Mucosa of descending colon (tissue), 3 donors: ENCODE measurements around the gene KIFBP. TPM values are rescaled to one million over a fixed set of nuclear protein-coding genes. Genes with fewer than 3 reads are reported as not detected.
A peak's percentile ranks its signal among the peaks of the same experiment; 100 is the strongest.

ENCODE experiments used
- ATAC-seq: fragments of 200-7000 bp; cut with Tn5 transposase; one replicate; pipeline ENCODE4 v1.9.1; 2020; ENCODE audit warnings: mild to moderate bottlenecking, moderate library complexity
- DNase-seq, 3 donors: peaks; one replicate each; pipeline ENCODE4 v3.0.0-alpha.2; 2020
- H3K36me3 ChIP-seq: fragments of 200-600 bp; one replicate; pipeline ENCODE4 v1.8.0; 2021; ENCODE audit warnings: low read depth, mild to moderate bottlenecking
- H3K4me1 ChIP-seq: fragments of 200-600 bp; one replicate; pipeline ENCODE4 v1.8.0; 2021; ENCODE audit warnings: low read depth, mild to moderate bottlenecking
- H3K4me3 ChIP-seq: fragments of 200-600 bp; one replicate; pipeline ENCODE4 v1.8.0; 2021; ENCODE audit warnings: mild to moderate bottlenecking
- H3K9me3 ChIP-seq: fragments of 200-600 bp; one replicate; pipeline ENCODE4 v1.8.0; 2021; ENCODE audit warnings: mild to moderate bottlenecking
- CTCF ChIP-seq: fragments of 200-600 bp; IDR thresholded peaks from one replicate; pipeline ENCODE4 v1.8.0; 2022; ENCODE audit warnings: antibody characterized with exemption, mild to moderate bottlenecking
- intact Hi-C, 2 donors: fragments of 100-400 bp; cut with DNase I in 1 of 2; cut with micrococcal nuclease in 1 of 2; formaldehyde crosslinking; loops; one replicate each; pipeline versions ENCODE4 v1.11.0 to v1.11.1; 2022; cut with DNase I, micrococcal nuclease
- total RNA-seq, 3 donors: library from RNA; stranded (reverse); fragmentation: NEBNext Ultra II Directional in 2 of 3; extraction: Animal tissue kit (Norgen Biotek cat#: 25700) in 2 of 3; gene quantifications; one replicate each; pipeline versions ENCODE4 v1.2.1 to v1.2.4, GENCODE V29; 2021 to 2023
- donor health status: DM: no; HTN: no; CAD: no; lungs with moderate emphysema.
- donor health status: DM: no; HTN: no; CAD: no.
- donor health status: DM: no; HTN: yes; CAD: no.

The KIFBP gene
- total RNA-seq, 3 donors from 2014 or later: 15.7 to 24.0 (median 19.5) TPM

GRCh38 chr10:69061305-69062161 is 72.9 kb downstream of the KIFBP start:
- Histone ChIP-seq H3K9me3 (no peaks in the 10 kb centered on the region), H3K4me1 (no peaks in the 10 kb centered on the region), H3K4me3 (no peak overlapping the region), H3K36me3 (no peaks in the 10 kb centered on the region)
- ATAC-seq: peak; percentile 85
- peak; percentile 55 to 73 (median 60) for DNase-seq
- no peak for TF ChIP-seq CTCF
- intact Hi-C loops: no loop called here

GRCh38 chr10:69062901-69063300 is 74.3 kb downstream of the KIFBP start:
- TF ChIP-seq CTCF: no peak
- no peak overlapping the region for H3K4me3 ChIP-seq
- H3K36me3 ChIP-seq: no peaks in the 10 kb centered on the region
- no peak for DNase-seq
- H3K4me1 ChIP-seq: no peaks in the 10 kb centered on the region
- ATAC-seq: no peak
- intact Hi-C loops: no loop called here
- no peaks in the 10 kb centered on the region for H3K9me3 ChIP-seq

GRCh38 chr10:69064762-69065328 is 76.2 kb downstream of the KIFBP start:
- DNase-seq: no peak
- ATAC-seq: no peak
- intact Hi-C loops: no loop called here

GRCh38 chr10:69065406-69066361 is 77.1 kb downstream of the KIFBP start:
- intact Hi-C loops: no loop called here
- peak; percentile 20 for ATAC-seq
- Histone ChIP-seq H3K4me1 (no peaks in the 10 kb centered on the region), H3K9me3 (no peaks in the 10 kb centered on the region), H3K36me3 (no peaks in the 10 kb centered on the region), H3K4me3 (no peak overlapping the region)
- no peak for TF ChIP-seq CTCF
- no peak for DNase-seq

More at GRCh38 chr10:69064762-69065328, 76.2 kb downstream of the KIFBP start:
- no peaks in the 10 kb centered on the region for H3K4me1 ChIP-seq
- H3K9me3 ChIP-seq: no peaks in the 10 kb centered on the region
- H3K36me3 ChIP-seq: no peaks in the 10 kb centered on the region
- no peak for TF ChIP-seq CTCF
- no peak overlapping the region for H3K4me3 ChIP-seq

Other genes with a start within 250 kb of the KIFBP start
- 1 to 10 TPM; 1.6 to 6.9 (median 2.9) TPM for gene STOX1, start 161.3 kb upstream of the KIFBP start, total RNA-seq
- gene DDX50, start 87.5 kb upstream of the KIFBP start, total RNA-seq: 10 to 100 TPM; 15.2 to 40.6 (median 24.6) TPM
- 10 to 100 TPM; 24.5 to 35.6 (median 31.8) TPM for gene DDX21, start 32.6 kb upstream of the KIFBP start, total RNA-seq
- gene SRGN, start 99.3 kb downstream of the KIFBP start, total RNA-seq: 10 to 100 TPM; 15.6 to 54.6 (median 43.9) TPM
- gene VPS26A, start 135.4 kb downstream of the KIFBP start, total RNA-seq: 10 to 100 TPM; 51.7 to 64.0 (median 61.7) TPM
- gene SUPV3L1, start 191.4 kb downstream of the KIFBP start, total RNA-seq: 10 to 100 TPM; 23.7 to 33.5 (median 27.5) TPM
- gene HKDC1, start 231.5 kb downstream of the KIFBP start, total RNA-seq: 10 to 100 TPM; 20.2 to 31.2 (median 23.9) TPM